IMR-90 (cell line): ENCODE results near the gene NR4A1. TPM values are rescaled to one million over a fixed set of nuclear protein-coding genes. Genes with fewer than 3 reads are reported as not detected.

Experiments
- ATAC-seq: fragments of 200-7000 bp; cut with Tn5 transposase; 2 replicates; pipeline ENCODE4 v1.9.1; 2020; ENCODE audit warnings: low read depth, mild to moderate bottlenecking, moderate library complexity
- BruUV-seq: library from RNA; stranded (reverse); fragments of 400-500 nt; replicated peaks from 2 replicates; lab custom pipeline; 2021; lab: Mats Ljungman, UMichigan
- CTCF ChIA-PET: fragments of 300-600 bp; formaldehyde crosslinking; extraction: SDS; loops from one replicate; lab custom pipeline; 2021; ENCODE audit warnings: antibody characterized with exemption; lab: Yijun Ruan, JAX
- POLR2A ChIA-PET: fragments of 300-600 bp; sonication (Branson Sonifier 250); formaldehyde crosslinking; loops from one replicate; lab custom pipeline; 2022; ENCODE audit warnings: antibody characterized with exemption; ENCODE audit not compliant: unreplicated experiment; lab: Charles Lee
- DNase-seq: peaks from one replicate; pipeline ENCODE4 v3.0.0; 2013
- H2AFZ ChIP-seq: replicated peaks from 2 replicates; pipeline ENCODE3; 2013; ENCODE audit warnings: low read length, mild to moderate bottlenecking; ENCODE audit not compliant: poor library complexity
- H2AK5ac ChIP-seq: 2 replicates; pipeline ENCODE4 v1.6.1; 2013; ENCODE audit warnings: low read depth, low read length, inconsistent platforms
- H2AK9ac ChIP-seq: replicated peaks from 2 replicates; pipeline ENCODE3; 2013; ENCODE audit warnings: mild to moderate bottlenecking, low read depth, low read length, moderate library complexity; ENCODE audit not compliant: poor library complexity
- H2BK120ac ChIP-seq: 2 replicates; pipeline ENCODE4 v1.6.1; 2013; ENCODE audit warnings: low read depth, low read length, inconsistent platforms
- H2BK15ac ChIP-seq: 3 replicates; pipeline ENCODE4 v1.6.1; 2013; ENCODE audit warnings: low read depth, low read length, inconsistent platforms
- H2BK20ac ChIP-seq: 2 replicates; pipeline ENCODE4 v1.6.1; 2013; ENCODE audit warnings: low read depth, mild to moderate bottlenecking, inconsistent platforms, low read length, moderate library complexity
- H2BK5ac ChIP-seq: 2 replicates; pipeline ENCODE4 v1.6.1; 2013; ENCODE audit warnings: mild to moderate bottlenecking, low read depth, low read length, inconsistent platforms; ENCODE audit not compliant: poor library complexity, severe bottlenecking
- H3K14ac ChIP-seq: replicated peaks from 2 replicates; pipeline ENCODE4 v1.6.1; 2013; ENCODE audit warnings: low read depth, low read length, inconsistent platforms
- H3K18ac ChIP-seq: 2 replicates; pipeline ENCODE4 v1.6.1; 2013; ENCODE audit warnings: low read depth, low read length, control low read depth
- H3K23ac ChIP-seq: 2 replicates; pipeline ENCODE4 v1.6.1; 2013; ENCODE audit warnings: low read depth, low read length, inconsistent platforms
- H3K27ac ChIP-seq: 2 replicates; pipeline ENCODE4 v1.5.1; 2013; ENCODE audit warnings: mild to moderate bottlenecking, control low read depth, low read length; ENCODE audit not compliant: insufficient read depth
- H3K27me3 ChIP-seq: 2 replicates; pipeline ENCODE4 v1.6.1; 2013; ENCODE audit warnings: low read length; ENCODE audit not compliant: control insufficient read depth, insufficient read depth
- H3K36me3 ChIP-seq: 2 replicates; pipeline ENCODE4 v1.6.1; 2013; ENCODE audit warnings: low read length, mixed read lengths; ENCODE audit not compliant: control insufficient read depth, insufficient read depth
- H3K4ac ChIP-seq: 2 replicates; pipeline ENCODE4 v1.6.1; 2013; ENCODE audit warnings: low read depth, low read length, inconsistent platforms
- H3K4me1 ChIP-seq: 2 replicates; pipeline ENCODE4 v1.6.1; 2013; ENCODE audit warnings: low read length, mixed read lengths; ENCODE audit not compliant: control insufficient read depth, insufficient read depth
- H3K4me2 ChIP-seq: 2 replicates; pipeline ENCODE4 v1.6.1; 2013; ENCODE audit warnings: low read depth, mild to moderate bottlenecking, control low read depth, low read length, moderate library complexity
- H3K4me3 ChIP-seq: 2 replicates; pipeline ENCODE4 v1.5.1; 2013; ENCODE audit warnings: low read depth, mild to moderate bottlenecking, control low read depth, low read length, moderate library complexity; ENCODE audit not compliant: insufficient read depth
- H3K56ac ChIP-seq: 2 replicates; pipeline ENCODE4 v1.6.1; 2013; ENCODE audit warnings: low read length, inconsistent platforms; ENCODE audit not compliant: insufficient read depth; ENCODE audit errors: extremely low read depth
- H3K79me1 ChIP-seq, 2 experiments: 2 replicates each; pipeline ENCODE4 v1.6.1; 2013; ENCODE audit warnings: low read length in 2 of 2, inconsistent platforms in 1 of 2, low read depth in 1 of 2
- H3K9ac ChIP-seq: 2 replicates; pipeline ENCODE4 v1.6.1; 2013; ENCODE audit warnings: low read depth, low read length, control low read depth
- H3K9me1 ChIP-seq: 2 replicates; pipeline ENCODE4 v1.6.1; 2013; ENCODE audit warnings: low read length, inconsistent platforms; ENCODE audit not compliant: insufficient read depth
- H3K9me3 ChIP-seq: 2 replicates; pipeline ENCODE4 v1.6.1; 2013; ENCODE audit warnings: low read length; ENCODE audit not compliant: control insufficient read depth, insufficient read depth
- H4K20me1 ChIP-seq: 2 replicates; pipeline ENCODE4 v1.6.1; 2013; ENCODE audit warnings: low read length, inconsistent platforms; ENCODE audit not compliant: insufficient read depth
- H4K5ac ChIP-seq: 2 replicates; pipeline ENCODE4 v1.6.1; 2013; ENCODE audit warnings: mild to moderate bottlenecking, low read depth, low read length, control low read depth
- H4K8ac ChIP-seq, 2 experiments: 2 replicates each; pipeline ENCODE4 v1.6.1; 2013; ENCODE audit warnings: low read depth in 2 of 2, low read length in 2 of 2, control low read depth in 1 of 2, inconsistent platforms in 1 of 2
- H4K91ac ChIP-seq: 2 replicates; pipeline ENCODE4 v1.6.1; 2013; ENCODE audit warnings: low read depth, low read length, inconsistent platforms; ENCODE audit not compliant: insufficient read depth
- CHD1 ChIP-seq: IDR thresholded peaks from 2 replicates; pipeline ENCODE4 v1.6.1; 2012; ENCODE audit warnings: low read depth, low read length, improper control_type of control experiment
- ELK1 ChIP-seq: fragments of 150-350 bp; IDR thresholded peaks from 2 replicates; pipeline ENCODE4 v1.6.1; 2016; ENCODE audit warnings: low read depth, mild to moderate bottlenecking, low read length, moderate library complexity, borderline replicate concordance
- MAFK ChIP-seq: IDR thresholded peaks from 2 replicates; pipeline ENCODE4 v1.6.1; 2012; ENCODE audit warnings: low read depth, low read length, improper control_type of control experiment
- RAD21 ChIP-seq: IDR thresholded peaks from 2 replicates; pipeline ENCODE4 v1.6.1; 2012; ENCODE audit warnings: low read length, improper control_type of control experiment
- USF2 ChIP-seq: fragments of 150-350 bp; IDR thresholded peaks from 2 replicates; pipeline ENCODE4 v1.6.1; 2017; ENCODE audit warnings: mild to moderate bottlenecking, antibody characterized with exemption, low read length, low read depth
- WGBS, 2 experiments: methylation state at CpG; one replicate each; pipeline versions ENCODE4 v1.1.5 to v1.1.7; 2013; ENCODE audit warnings: missing lambda C conversion rate in 2 of 2; ENCODE audit not compliant: insufficient read length in 1 of 2; ENCODE audit errors: extremely low coverage in 2 of 2; 5-methylcytosine and 5-hydroxymethylcytosine counted together
- dilution Hi-C: fragments of 300-500 bp; cut with HindIII; formaldehyde crosslinking; loops from one replicate; pipeline ENCODE4 v1.14.3; 2018; ENCODE audit warnings: low sequenced_read_pairs; ENCODE audit not compliant: unreplicated experiment
- in situ Hi-C: fragments of 300-500 bp; cut with MboI; formaldehyde crosslinking; loops from 3 replicates; pipeline ENCODE4 v1.14.3; 2019; ENCODE audit warnings: low sequenced_read_pairs, inconsistent platforms, mixed read lengths
- intact Hi-C: fragments of 100-400 bp; cut with micrococcal nuclease; formaldehyde crosslinking; loops from 2 replicates; pipeline ENCODE4 v1.10.0; 2022
- polyA plus RNA-seq, 3 experiments: library from polyadenylated mRNA; depleted of rRNA; stranded (reverse); fragments of >200 nt; gene quantifications; 2 replicates each; pipeline ENCODE4 v1.2.3, GENCODE V29; 2012; ENCODE audit warnings: low replicate concordance in 1 of 3
- total RNA-seq: library from RNA; depleted of rRNA; stranded (reverse); fragments of >200 nt; gene quantifications from 2 replicates; pipeline ENCODE4 v1.2.3, GENCODE V29; 2012

The NR4A1 gene
- total and polyA plus RNA-seq, 2 of the 4 experiments (the other 2 are of a cell fraction): 6.6 to 34.1 TPM

GRCh38 chr12:52007158-52007921 lies 43.9 kb upstream of the NR4A1 start:
- Histone ChIP-seq H3K4me2 (peak overlapping the region; percentile 69), H2AFZ (peak overlapping the region; percentile 90), H4K20me1 (no peaks in the 10 kb centered on the region; the same call in 1 of the 2 replicates), H3K4me3 (peak overlapping the region; percentile 59), H2AK5ac (peak overlapping the region; percentile 25; the same call in 1 of the 2 replicates), H3K27ac (peak overlapping the region; percentile 30), H4K8ac (peak overlapping the region in 1 of 2 experiments; percentile 26; a peak in 1 of 4 replicates), H3K18ac (no peak overlapping the region; the same call in 1 of the 2 replicates), H3K14ac (peak overlapping the region; percentile 36), H4K5ac (no peak overlapping the region), H4K91ac (no peak overlapping the region; the same call in 1 of the 2 replicates), H2BK5ac (no peak overlapping the region), H3K36me3 (peaks cover 14% of the 10 kb centered on the region; the same call in 1 of the 2 replicates), H3K9me1 (peaks cover 21% of the 10 kb centered on the region), H2BK20ac (no peak overlapping the region; the same call in 1 of the 2 replicates), H3K9ac (peak overlapping the region; percentile 74), H3K23ac (peak overlapping the region; percentile 73), H2AK9ac (peak overlapping the region; percentile 87), H3K27me3 (no peaks in the 10 kb centered on the region), H3K4me1 (peaks cover 18% of the 10 kb centered on the region), H2BK15ac (no peak overlapping the region), H3K4ac (peak overlapping the region; percentile 33; the same call in 1 of the 2 replicates), H3K56ac (no peak overlapping the region), H3K79me1 (peaks cover 3 to 36% of the 10 kb centered on the region in 2 experiments; a peak in 3 of 4 replicates), H3K9me3 (no peaks in the 10 kb centered on the region), H2BK120ac (0 out of 2 replicates have a peak overlapping the region, but pooled peaks have one; percentile 19)
- in situ Hi-C loops (no loop called here), dilution Hi-C loops (no loop called here), intact Hi-C loops (no loop called here)
- POLR2A ChIA-PET: interaction anchor here (0.6 kb wide), 1 partner anchor 77 kb away, joined by 3 read pairs; no protein-coding TSS in a partner anchor
- BruUV-seq: no TSS peak
- DNase-seq: no peak
- WGBS, 2 experiments: 4% methylated on average over 31 of the region's 72 CpGs; no CpG with 5 or more reads in 1 of the 2 experiments
- CTCF ChIA-PET: interaction anchor here (7.8 kb wide), 1 partner anchor 15 kb away, joined by 128 read pairs; no protein-coding TSS in a partner anchor
- TF ChIP-seq MAFK (no peak), RAD21 (no peak), CHD1 (no peak), ELK1 (no peak), USF2 (no peak)
- peak; percentile 6 for ATAC-seq
